SU-DHL-6 (cell line): ENCODE data around the gene RBM4B.

ENCODE experiments used
- EZH2phosphoT487 ChIP-seq: fragments of 200-600 bp; sonication (generic), shearing (Covaris generic); conservative IDR thresholded peaks from 2 replicates; pipeline ENCODE4 v1.6.1; 2018; ENCODE audit warnings: mild to moderate bottlenecking, antibody characterized with exemption, low read length, moderate library complexity, mixed read lengths
- TF ChIP-seq, protein P1 (sequence below): fragments of 200-600 bp; sonication (generic); IDR thresholded peaks from one replicate; pipeline ENCODE4 v1.5.1; 2017; ENCODE audit warnings: antibody characterized with exemption, mild to moderate bottlenecking, low read length, moderate library complexity; ENCODE audit not compliant: insufficient read depth, poor library complexity, severe bottlenecking

DNA sequence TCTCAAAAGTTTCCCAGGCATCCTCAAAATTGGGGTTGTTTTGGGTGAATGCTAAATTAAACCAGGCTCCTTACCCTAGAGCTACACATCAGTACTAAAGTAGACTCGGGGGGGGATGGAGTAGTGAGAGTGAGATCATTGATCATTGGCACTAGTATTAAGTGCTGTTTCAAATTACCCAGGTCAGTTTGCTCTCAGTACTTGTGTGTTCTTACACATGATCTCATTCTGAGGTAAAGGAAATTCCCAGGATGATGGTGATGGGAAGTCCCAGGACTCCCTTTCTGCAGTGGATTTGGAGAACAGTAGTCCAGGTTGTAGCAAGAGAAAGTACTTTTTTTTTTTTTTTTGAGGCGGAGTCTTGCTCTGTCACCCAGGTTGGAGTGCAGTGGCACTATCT lies 26.7 kb downstream of the RBM4B start:
- TF ChIP-seq EZH2phosphoT487 = no peak
- TF ChIP-seq, protein P1, sequence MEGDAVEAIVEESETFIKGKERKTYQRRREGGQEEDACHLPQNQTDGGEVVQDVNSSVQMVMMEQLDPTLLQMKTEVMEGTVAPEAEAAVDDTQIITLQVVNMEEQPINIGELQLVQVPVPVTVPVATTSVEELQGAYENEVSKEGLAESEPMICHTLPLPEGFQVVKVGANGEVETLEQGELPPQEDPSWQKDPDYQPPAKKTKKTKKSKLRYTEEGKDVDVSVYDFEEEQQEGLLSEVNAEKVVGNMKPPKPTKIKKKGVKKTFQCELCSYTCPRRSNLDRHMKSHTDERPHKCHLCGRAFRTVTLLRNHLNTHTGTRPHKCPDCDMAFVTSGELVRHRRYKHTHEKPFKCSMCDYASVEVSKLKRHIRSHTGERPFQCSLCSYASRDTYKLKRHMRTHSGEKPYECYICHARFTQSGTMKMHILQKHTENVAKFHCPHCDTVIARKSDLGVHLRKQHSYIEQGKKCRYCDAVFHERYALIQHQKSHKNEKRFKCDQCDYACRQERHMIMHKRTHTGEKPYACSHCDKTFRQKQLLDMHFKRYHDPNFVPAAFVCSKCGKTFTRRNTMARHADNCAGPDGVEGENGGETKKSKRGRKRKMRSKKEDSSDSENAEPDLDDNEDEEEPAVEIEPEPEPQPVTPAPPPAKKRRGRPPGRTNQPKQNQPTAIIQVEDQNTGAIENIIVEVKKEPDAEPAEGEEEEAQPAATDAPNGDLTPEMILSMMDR = no peak
